H9 (cell line): Measurements from ENCODE around the gene CCNYL1. TPM values are rescaled to one million over a fixed set of nuclear protein-coding genes. Genes with fewer than 3 reads are reported as not detected.

Source experiments
- DNase-seq: peaks from one replicate; pipeline ENCODE4 v3.0.0-alpha.2; 2017
- H2AFZ ChIP-seq: one replicate; pipeline ENCODE4 v1.6.1; 2013; ENCODE audit warnings: mild to moderate bottlenecking, low read length, control low read depth, moderate library complexity
- H2AK5ac ChIP-seq: 2 replicates; pipeline ENCODE4 v1.6.1; 2013; ENCODE audit warnings: low read length, control low read depth, mixed read lengths; ENCODE audit not compliant: insufficient read length
- H2BK120ac ChIP-seq: one replicate; pipeline ENCODE4 v1.6.1; 2013; ENCODE audit warnings: low read depth, mild to moderate bottlenecking, low read length, control low read depth, inconsistent platforms; ENCODE audit not compliant: poor library complexity, severe bottlenecking
- H2BK12ac ChIP-seq: 2 replicates; pipeline ENCODE4 v1.6.1; 2013; ENCODE audit warnings: low read length, control low read depth, mixed read lengths, low read depth; ENCODE audit not compliant: insufficient read length
- H2BK15ac ChIP-seq: 2 replicates; pipeline ENCODE4 v1.6.1; 2013; ENCODE audit warnings: low read depth, low read length, control low read depth
- H2BK20ac ChIP-seq: one replicate; pipeline ENCODE4 v1.6.1; 2013; ENCODE audit warnings: low read depth, mild to moderate bottlenecking, low read length, control low read depth, inconsistent platforms; ENCODE audit not compliant: poor library complexity, severe bottlenecking
- H2BK5ac ChIP-seq: 2 replicates; pipeline ENCODE4 v1.6.1; 2013; ENCODE audit warnings: low read length, control low read depth, mixed read lengths; ENCODE audit not compliant: insufficient read length
- H3K14ac ChIP-seq: 2 replicates; pipeline ENCODE4 v1.6.1; 2013; ENCODE audit warnings: low read length, control low read depth; ENCODE audit not compliant: insufficient read depth
- H3K18ac ChIP-seq: 2 replicates; pipeline ENCODE4 v1.6.1; 2013; ENCODE audit warnings: low read depth, mild to moderate bottlenecking, mixed read lengths, low read length, control low read depth; ENCODE audit not compliant: insufficient read length
- H3K23ac ChIP-seq: 2 replicates; pipeline ENCODE4 v1.6.1; 2013; ENCODE audit warnings: low read length, control low read depth, mixed read lengths, low read depth; ENCODE audit not compliant: insufficient read length
- H3K23me2 ChIP-seq: 2 replicates; pipeline ENCODE4 v1.6.1; 2013; ENCODE audit warnings: low read depth, mild to moderate bottlenecking, mixed read lengths, low read length, control low read depth; ENCODE audit not compliant: insufficient read length, poor library complexity, severe bottlenecking
- H3K27ac ChIP-seq: 2 replicates; pipeline ENCODE4 v1.5.1; 2013; ENCODE audit warnings: low read length, control low read depth, mixed read lengths, low read depth; ENCODE audit not compliant: insufficient read length
- H3K27me3 ChIP-seq: 2 replicates; pipeline ENCODE4 v1.6.1; 2013; ENCODE audit warnings: low read length, control low read depth, inconsistent platforms; ENCODE audit not compliant: insufficient read depth
- H3K4ac ChIP-seq: 2 replicates; pipeline ENCODE4 v1.6.1; 2013; ENCODE audit warnings: low read depth, mild to moderate bottlenecking, control low read depth, inconsistent platforms, low read length, moderate library complexity
- H3K4me1 ChIP-seq: 2 replicates; pipeline ENCODE4 v1.6.1; 2013; ENCODE audit warnings: low read length, control low read depth, inconsistent platforms; ENCODE audit not compliant: insufficient read depth
- H3K4me2 ChIP-seq: 2 replicates; pipeline ENCODE4 v1.6.1; 2013; ENCODE audit warnings: low read length, control low read depth, mixed read lengths; ENCODE audit not compliant: insufficient read length, insufficient read depth
- H3K56ac ChIP-seq: 2 replicates; pipeline ENCODE4 v1.6.1; 2013; ENCODE audit warnings: low read depth, mild to moderate bottlenecking, mixed read lengths, low read length, control low read depth; ENCODE audit not compliant: insufficient read length
- H3K79me1 ChIP-seq: 2 replicates; pipeline ENCODE4 v1.6.1; 2013; ENCODE audit warnings: low read depth, mild to moderate bottlenecking, moderate library complexity, low read length, control low read depth, inconsistent platforms; ENCODE audit not compliant: insufficient read depth, poor library complexity, severe bottlenecking
- H3K79me2 ChIP-seq: 2 replicates; pipeline ENCODE4 v1.6.1; 2013; ENCODE audit warnings: low read length, control low read depth, inconsistent platforms; ENCODE audit not compliant: insufficient read depth
- H3K9ac ChIP-seq: 2 replicates; pipeline ENCODE4 v1.6.1; 2013; ENCODE audit warnings: low read length, control low read depth, mixed read lengths; ENCODE audit not compliant: insufficient read length; ENCODE audit errors: extremely low read depth
- H3K9me3 ChIP-seq: one replicate; pipeline ENCODE4 v1.6.1; 2013; ENCODE audit warnings: low read depth, low read length, inconsistent platforms; ENCODE audit not compliant: control insufficient read depth
- H3T11ph ChIP-seq: one replicate; pipeline ENCODE4 v1.6.1; 2013; ENCODE audit warnings: mild to moderate bottlenecking, low read length, control low read depth, inconsistent platforms
- H4K20me1 ChIP-seq: one replicate; pipeline ENCODE4 v1.6.1; 2013; ENCODE audit not compliant: control insufficient read depth, insufficient read length, insufficient read depth
- H4K5ac ChIP-seq: 2 replicates; pipeline ENCODE4 v1.6.1; 2013; ENCODE audit warnings: low read depth, mild to moderate bottlenecking, mixed read lengths, low read length, control low read depth; ENCODE audit not compliant: insufficient read length
- H4K8ac ChIP-seq: replicated peaks from 2 replicates; pipeline ENCODE4 v1.6.1; 2013; ENCODE audit warnings: low read length, control low read depth, mixed read lengths, low read depth; ENCODE audit not compliant: insufficient read length
- H4K91ac ChIP-seq: 2 replicates; pipeline ENCODE4 v1.6.1; 2013; ENCODE audit warnings: low read depth, mild to moderate bottlenecking, moderate library complexity, mixed read lengths, low read length, control low read depth; ENCODE audit not compliant: insufficient read length
- H3K27ac Mint-ChIP-seq, 3 experiments: 2 replicates in 2 of 3; 3 replicates in 1 of 3; pipeline ENCODE4 v1.8.0; 2020 to 2021; ENCODE audit warnings: mixed read lengths in 3 of 3, mild to moderate bottlenecking in 1 of 3, moderate library complexity in 1 of 3
- H3K27me3 Mint-ChIP-seq: 2 replicates; pipeline ENCODE4 v1.8.0; 2021; ENCODE audit warnings: low read depth, mild to moderate bottlenecking, moderate library complexity, mixed read lengths
- H3K36me3 Mint-ChIP-seq, 3 experiments: 2 replicates in 2 of 3; 3 replicates in 1 of 3; pipeline ENCODE4 v1.8.0; 2020 to 2021; ENCODE audit warnings: low read depth in 3 of 3, mixed read lengths in 3 of 3; ENCODE audit not compliant: insufficient read depth in 1 of 3
- H3K4me1 Mint-ChIP-seq, 2 experiments: 2 replicates each; pipeline ENCODE4 v1.8.0; 2020; ENCODE audit warnings: mixed read lengths in 2 of 2
- H3K4me3 Mint-ChIP-seq, 2 experiments: 2 replicates in 1 of 2; 3 replicates in 1 of 2; pipeline ENCODE4 v1.8.0; 2020 to 2021; ENCODE audit warnings: mild to moderate bottlenecking in 2 of 2, mixed read lengths in 2 of 2, moderate library complexity in 1 of 2
- H3K9me3 Mint-ChIP-seq, 2 experiments: 2 replicates in 1 of 2; 3 replicates in 1 of 2; pipeline ENCODE4 v1.8.0; 2020; ENCODE audit warnings: mild to moderate bottlenecking in 2 of 2, mixed read lengths in 2 of 2, moderate library complexity in 1 of 2
- CTCF ChIP-seq: fragments of 200-600 bp; sonication (generic); conservative IDR thresholded peaks from 3 replicates; pipeline ENCODE4 v1.8.0; 2021; ENCODE audit warnings: antibody characterized with exemption, mild to moderate bottlenecking
- WGBS: extraction: QIAGEN DNeasy Blood & Tissue Kit; methylation state at CpG from one replicate; pipeline ENCODE4 v1.1.7; 2013; ENCODE audit warnings: missing lambda C conversion rate, low lambda C conversion rate, mixed read lengths; ENCODE audit not compliant: insufficient read length; ENCODE audit errors: extremely low coverage; 5-methylcytosine and 5-hydroxymethylcytosine counted together
- total RNA-seq: library from RNA; stranded (reverse); gene quantifications from 2 replicates; pipeline ENCODE4 v1.2.1, GENCODE V29; 2021

Gene CCNYL1
- total RNA-seq, 1 experiment from 2014 or later = 27.0 TPM

- DNase-seq = no peak
Observed at GRCh38 chr2:207683879-207684627, 27.4 kb upstream of the CCNYL1 start.

More at GRCh38 chr2:207683879-207684627, 27.4 kb upstream of the CCNYL1 start:
- Histone ChIP-seq H3K79me1 (no peaks in the 10 kb centered on the region), H3K56ac (no peak overlapping the region), H3K4me2 (no peak overlapping the region), H3K23ac (no peak overlapping the region), H3K9me3 (no peaks in the 10 kb centered on the region), H3K79me2 (no peaks in the 10 kb centered on the region), H3K27ac (no peak overlapping the region), H2BK15ac (no peak overlapping the region), H4K8ac (no peak overlapping the region), H2AK5ac (no peak overlapping the region), H3K18ac (no peak overlapping the region), H4K20me1 (no peaks in the 10 kb centered on the region), H3T11ph (no peak overlapping the region), H2BK5ac (no peak overlapping the region), H3K27me3 (no peaks in the 10 kb centered on the region), H3K4ac (no peak overlapping the region), H4K91ac (no peak overlapping the region), H2BK120ac (no peak overlapping the region), H3K4me1 (no peaks in the 10 kb centered on the region; the same call in 1 of the 2 replicates), H3K9ac (no peak overlapping the region), H2AFZ (no peak overlapping the region), H2BK12ac (no peak overlapping the region), H3K14ac (no peak overlapping the region), H3K23me2 (no peaks in the 10 kb centered on the region), H4K5ac (no peak overlapping the region), H2BK20ac (no peak overlapping the region)
- H3K27me3 Mint-ChIP-seq = no peaks in the 10 kb centered on the region
- no peak for TF ChIP-seq CTCF
- WGBS = no CpG with 5 or more reads among the region's 3 CpGs
- no peaks in the 10 kb centered on the region for H3K9me3 Mint-ChIP-seq
- no peak overlapping the region for H3K4me3 Mint-ChIP-seq
- H3K36me3 Mint-ChIP-seq = no peaks in the 10 kb centered on the region; a peak in 1 of 7 replicates
- H3K4me1 Mint-ChIP-seq = peaks cover 0 to 3% of the 10 kb centered on the region in 2 experiments; a peak in 1 of 4 replicates
- no peak overlapping the region for H3K27ac Mint-ChIP-seq
